ENCODE data around the gene HAUS7. TPM values are rescaled to one million over a fixed set of nuclear protein-coding genes. Genes with fewer than 3 reads are reported as not detected.

Gene HAUS7
- total RNA-seq, 1 experiment from 2014 or later: 55.7 TPM

GRCh38 chrX:153477901-153478300 is 7.5 kb upstream of the HAUS7 start:
- no peak for DNase-seq (ENCODE audit: low spot score)

GRCh38 chrX:153477364-153477857 is 7.0 kb upstream of the HAUS7 start:
- DNase-seq (ENCODE audit: low spot score): no peak

DNA sequence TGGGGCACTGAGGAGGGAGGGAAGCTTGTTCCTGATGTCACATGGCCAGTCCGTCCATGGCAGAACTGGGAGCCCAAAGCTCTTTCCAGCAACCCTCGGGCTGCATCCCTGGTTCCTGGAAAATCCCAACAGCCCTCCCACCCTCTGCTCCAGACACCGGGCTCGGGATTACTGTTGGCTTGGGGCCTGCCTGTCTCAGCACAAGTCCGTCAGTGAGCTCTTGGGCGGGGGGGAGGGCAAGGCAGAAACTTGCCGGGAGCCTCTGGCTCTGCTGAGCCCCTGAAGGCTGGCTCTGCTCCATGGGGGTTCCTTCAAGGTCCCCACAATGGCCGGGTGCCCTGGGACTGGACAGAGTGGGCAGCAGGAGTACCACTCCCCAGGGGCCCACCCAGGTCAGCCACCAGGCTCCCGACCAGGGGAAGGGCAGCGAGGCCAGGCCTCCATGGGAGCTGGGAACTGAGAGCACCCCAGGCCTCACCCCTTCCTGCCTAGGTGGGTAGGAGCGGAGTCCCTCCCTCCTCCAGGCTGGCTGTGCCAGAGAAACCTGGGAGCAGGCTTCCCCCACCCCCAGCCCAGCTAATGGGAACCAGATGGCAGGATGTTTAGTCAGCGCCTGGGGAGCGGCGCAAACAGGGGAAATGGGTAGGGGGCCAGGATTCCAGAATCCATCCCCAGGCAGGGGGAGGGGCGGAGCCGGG is 6.4 kb upstream of the HAUS7 start:
- DNase-seq (ENCODE audit: low spot score): peak; percentile 70

DNA sequence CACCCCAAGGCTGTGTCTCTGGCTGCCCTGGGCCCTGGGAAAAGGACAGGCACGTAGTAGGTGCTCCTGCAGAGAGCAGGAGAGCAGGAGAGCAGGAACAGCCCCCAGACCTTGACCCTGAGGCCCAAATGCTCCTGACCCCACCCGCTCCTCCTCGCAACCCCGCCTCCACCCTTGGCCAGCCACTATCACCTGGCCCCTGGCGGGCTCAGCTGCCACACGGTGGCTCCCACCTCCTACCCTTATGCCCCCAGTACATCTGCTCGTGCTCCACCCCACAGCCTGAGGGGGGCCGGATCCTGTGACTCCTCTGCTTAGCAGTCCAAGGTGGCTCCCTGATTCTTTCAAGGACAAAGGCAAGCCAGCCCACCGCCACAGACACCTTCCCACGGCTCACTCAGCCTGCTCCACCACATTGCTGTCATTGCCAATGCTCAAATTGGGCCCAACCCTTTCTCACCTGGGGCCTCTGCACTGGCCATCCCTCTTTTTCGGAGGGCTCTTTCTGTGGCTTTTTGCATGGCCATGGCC is 5.4 kb upstream of the HAUS7 start:
- no peak for DNase-seq (ENCODE audit: low spot score)

- no peak for DNase-seq (ENCODE audit: low spot score)
Observed at GRCh38 chrX:153475271-153475670, 4.9 kb upstream of the HAUS7 start.

DNA sequence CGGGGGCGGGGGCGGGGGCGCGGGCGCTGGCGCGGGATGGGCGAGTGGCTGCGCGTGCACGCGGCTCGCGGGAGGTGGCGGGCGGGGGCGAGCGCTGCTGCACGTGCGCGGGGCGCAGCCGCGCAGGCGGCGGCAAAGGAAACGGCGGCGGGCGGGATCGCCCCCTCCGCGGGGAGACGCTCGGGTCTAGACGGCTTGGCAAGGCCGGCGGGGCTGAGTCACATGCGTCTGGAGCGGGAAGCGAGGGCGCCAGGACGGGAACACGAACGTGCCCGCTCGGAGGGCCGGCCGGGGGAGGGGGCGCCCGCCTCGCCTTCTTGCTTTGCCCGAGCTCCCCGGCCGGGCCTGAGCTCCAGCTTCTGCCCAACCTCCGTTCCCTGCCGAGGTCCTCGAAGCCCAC is 4.3 kb upstream of the HAUS7 start:
- DNase-seq (ENCODE audit: low spot score): no peak

DNA sequence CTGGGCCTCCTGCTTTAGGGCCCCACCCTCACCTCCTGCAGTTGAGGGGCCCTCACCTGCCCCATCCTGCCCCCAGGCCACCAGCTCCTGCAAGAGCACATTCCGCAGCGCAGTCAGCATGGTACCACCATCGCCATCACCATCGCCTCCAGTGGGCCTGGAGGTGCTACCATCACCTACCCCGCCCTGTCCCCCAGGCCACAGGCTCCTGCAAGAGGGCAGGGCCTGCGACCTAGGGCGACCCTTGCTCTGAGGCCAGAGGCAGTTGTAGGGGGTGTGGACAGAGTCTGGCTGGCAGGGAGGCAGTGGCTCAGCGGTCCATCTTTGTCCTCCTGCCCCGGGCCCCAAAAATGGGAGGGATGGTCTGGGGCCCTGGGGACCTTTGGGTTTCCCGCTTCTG is 3.9 kb upstream of the HAUS7 start:
- no peak for DNase-seq (ENCODE audit: low spot score)

DNA sequence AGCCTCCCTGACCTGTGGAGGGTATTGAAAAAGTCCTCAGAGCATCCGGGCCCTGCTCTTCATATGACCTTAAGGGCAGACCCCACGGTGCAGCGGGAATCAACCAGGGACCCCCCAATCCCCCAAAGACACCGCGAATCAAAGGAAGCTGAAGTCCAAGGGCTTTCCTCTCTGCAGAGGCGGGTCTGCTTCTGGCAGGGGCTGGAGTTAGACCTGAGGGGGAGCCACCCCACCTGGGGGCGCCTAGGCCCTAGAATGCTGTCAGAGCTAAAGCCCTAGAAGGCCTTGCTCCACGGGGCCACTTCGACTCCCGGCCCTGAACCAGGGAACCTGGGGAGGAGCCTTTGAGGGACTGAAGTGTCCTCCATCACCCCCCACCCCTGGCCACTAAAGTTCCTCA is 2.8 kb upstream of the HAUS7 start:
- DNase-seq (ENCODE audit: low spot score): no peak

GRCh38 chrX:153471663-153472280 is 1.4 kb upstream of the HAUS7 start:
- no peak for DNase-seq (ENCODE audit: low spot score)

GRCh38 chrX:153469811-153470410 is 465 bp downstream of the HAUS7 start:
- peak; percentile 32 for DNase-seq (ENCODE audit: low spot score)

GRCh38 chrX:153468008-153468580 is 2.3 kb downstream of the HAUS7 start:
- DNase-seq (ENCODE audit: low spot score): no peak

GRCh38 chrX:153465691-153466380 is 4.5 kb downstream of the HAUS7 start:
- no peak for DNase-seq (ENCODE audit: low spot score)

- no peak for DNase-seq (ENCODE audit: low spot score)
Observed at GRCh38 chrX:153464116-153464515, 6.3 kb downstream of the HAUS7 start.

GRCh38 chrX:153463556-153463955 is 6.8 kb downstream of the HAUS7 start:
- DNase-seq (ENCODE audit: low spot score): no peak

- no peak for DNase-seq (ENCODE audit: low spot score)
Observed at GRCh38 chrX:153463031-153463430, 7.3 kb downstream of the HAUS7 start.

DNA sequence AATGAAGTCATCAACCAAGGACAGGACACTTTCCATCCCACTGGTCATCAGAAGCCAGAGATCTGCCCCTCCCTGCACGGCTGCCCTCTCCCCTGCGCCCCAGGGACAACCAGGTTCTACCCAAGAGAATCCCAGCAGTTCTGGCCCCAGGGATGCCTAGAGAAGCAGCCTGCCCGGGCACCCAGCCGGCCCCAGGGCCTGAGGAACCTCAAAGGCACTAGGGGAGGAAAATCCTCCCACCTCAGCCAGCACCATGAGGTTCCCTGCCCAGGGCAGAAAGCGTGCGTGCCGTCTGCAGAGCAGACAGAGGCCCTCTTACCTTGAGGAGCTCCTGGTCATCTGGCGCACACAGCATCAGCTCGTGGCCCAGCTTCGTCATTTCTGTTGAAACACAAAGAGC is 8.1 kb downstream of the HAUS7 start:
- DNase-seq (ENCODE audit: low spot score): no peak

DNA sequence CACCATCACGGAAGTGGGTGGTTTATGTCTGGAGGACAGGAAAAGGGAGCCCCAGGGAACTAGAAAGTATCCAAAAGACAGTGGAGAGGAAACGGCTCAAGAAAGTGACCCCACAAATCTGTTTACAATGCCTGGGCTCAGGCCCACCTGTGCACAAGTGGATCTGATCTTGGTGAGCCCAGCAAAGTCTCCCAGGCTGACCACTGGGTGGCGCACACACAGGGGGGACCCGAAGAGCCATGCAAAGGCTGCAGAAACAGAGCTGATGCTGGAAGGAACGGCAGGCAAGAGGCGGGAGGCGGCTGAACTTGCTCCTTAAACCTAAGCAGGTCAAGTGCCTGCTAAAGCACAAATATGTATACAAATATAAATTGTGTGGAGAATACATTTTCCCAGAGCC is 9.6 kb downstream of the HAUS7 start:
- peak; percentile 40 for DNase-seq (ENCODE audit: low spot score)

DNA sequence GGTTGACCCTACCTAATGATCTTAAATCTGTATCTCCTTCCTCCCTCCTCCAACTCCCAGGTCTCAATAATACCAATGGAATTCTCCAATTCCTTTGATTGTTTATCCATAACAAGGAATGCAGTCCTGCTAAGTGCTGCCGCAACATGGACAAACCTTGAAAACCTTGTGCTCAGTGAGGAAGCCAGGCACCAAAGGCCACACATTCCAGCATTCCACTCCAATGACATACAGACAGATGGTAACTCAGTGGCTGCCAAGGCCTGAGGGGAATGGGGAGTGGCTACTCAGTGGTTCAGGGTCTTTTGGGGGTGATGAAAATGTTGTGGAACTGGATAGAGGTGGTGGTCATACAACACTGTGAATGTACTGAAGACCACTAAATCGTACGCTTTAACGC is 10.4 kb downstream of the HAUS7 start:
- DNase-seq (ENCODE audit: low spot score): peak; percentile 25

DNA sequence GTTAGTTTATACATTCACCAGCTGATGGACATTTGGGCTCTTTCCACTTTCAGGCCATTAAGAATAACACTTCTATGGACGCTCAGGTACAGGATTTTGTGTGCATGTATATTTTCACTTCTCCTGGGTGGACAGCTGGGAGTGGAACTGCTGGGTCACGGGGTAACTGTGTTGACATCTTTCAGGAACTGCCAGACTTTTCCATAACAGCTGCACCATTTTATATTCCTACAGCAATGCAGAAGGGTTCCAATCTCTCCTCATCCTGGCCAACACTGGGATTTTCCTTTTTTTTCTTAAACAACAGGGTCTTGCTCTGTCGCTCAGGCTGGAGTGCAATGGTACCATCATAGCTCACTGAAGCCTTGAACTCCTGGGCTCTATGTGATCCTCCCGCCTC is 11.9 kb downstream of the HAUS7 start:
- no peak for DNase-seq (ENCODE audit: low spot score)

DNA sequence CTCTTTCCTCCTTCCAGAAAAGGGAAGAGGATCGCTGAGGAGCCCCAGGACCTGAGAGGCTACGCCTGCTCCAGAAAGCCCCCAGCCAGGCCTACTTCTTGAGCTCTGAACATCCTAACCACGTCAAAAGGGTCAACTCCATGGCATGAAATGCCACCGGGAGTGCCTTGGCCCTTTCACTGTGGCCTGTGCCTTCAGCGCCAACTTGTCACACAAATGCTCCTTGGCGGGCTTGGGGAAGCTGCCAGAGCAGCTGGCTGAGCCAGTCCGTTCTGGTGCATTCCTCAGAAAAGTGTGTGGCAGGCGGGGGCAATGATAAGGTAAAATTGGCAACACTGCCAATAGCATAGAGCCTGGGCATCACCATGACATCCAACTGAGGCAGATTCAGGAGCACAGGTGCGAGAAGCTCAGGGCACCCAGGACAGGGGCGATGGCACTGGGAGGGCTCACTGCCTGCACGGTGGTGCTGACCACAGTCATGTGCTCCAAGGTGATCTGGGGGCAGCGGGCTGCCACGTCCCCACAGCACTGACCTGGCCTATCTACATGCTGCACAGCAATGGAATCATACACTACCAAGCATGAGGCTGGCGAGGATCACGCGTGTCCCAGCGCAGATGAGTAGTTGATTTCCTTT is 12.4 kb downstream of the HAUS7 start:
- no peak for DNase-seq (ENCODE audit: low spot score)

- DNase-seq (ENCODE audit: low spot score): no peak
Observed at GRCh38 chrX:153457136-153457825, 13.1 kb downstream of the HAUS7 start.

All from A172 (cell line).